ENCODE measurements around the gene ANKS1B. TPM values are rescaled to one million over a fixed set of nuclear protein-coding genes. Genes with fewer than 3 reads are reported as not detected.

The ANKS1B gene
- total RNA-seq, 4 donors from 2014 or later, result 0.88 to 10.7 (median 4.4) TPM

DNA sequence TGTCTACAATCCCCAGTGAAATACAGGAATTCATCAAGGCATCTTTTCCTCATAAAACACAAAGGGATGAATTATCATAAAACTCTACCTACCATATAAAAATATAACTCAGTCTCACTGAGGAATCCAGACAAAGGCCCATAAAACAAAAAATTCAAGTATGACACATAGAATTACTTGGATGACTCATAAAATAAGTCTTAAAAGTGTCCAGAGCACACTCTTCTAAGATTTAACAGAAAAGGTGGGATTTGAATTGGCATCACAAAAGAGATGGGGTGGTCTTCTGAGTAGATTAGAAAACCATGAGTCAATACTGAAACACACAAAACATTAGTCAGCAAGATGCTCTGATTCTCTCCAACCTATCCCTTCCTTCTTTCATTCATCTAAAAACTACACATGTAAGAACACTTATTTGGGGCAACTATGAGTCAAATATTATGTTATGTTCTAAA is 539.8 kb downstream of the ANKS1B start:
- DNase-seq, result no peak
- H3K4me1 ChIP-seq, result no peaks in the 10 kb centered on the region
- H3K27me3 ChIP-seq, result no peaks in the 10 kb centered on the region
- TF ChIP-seq, protein P1, sequence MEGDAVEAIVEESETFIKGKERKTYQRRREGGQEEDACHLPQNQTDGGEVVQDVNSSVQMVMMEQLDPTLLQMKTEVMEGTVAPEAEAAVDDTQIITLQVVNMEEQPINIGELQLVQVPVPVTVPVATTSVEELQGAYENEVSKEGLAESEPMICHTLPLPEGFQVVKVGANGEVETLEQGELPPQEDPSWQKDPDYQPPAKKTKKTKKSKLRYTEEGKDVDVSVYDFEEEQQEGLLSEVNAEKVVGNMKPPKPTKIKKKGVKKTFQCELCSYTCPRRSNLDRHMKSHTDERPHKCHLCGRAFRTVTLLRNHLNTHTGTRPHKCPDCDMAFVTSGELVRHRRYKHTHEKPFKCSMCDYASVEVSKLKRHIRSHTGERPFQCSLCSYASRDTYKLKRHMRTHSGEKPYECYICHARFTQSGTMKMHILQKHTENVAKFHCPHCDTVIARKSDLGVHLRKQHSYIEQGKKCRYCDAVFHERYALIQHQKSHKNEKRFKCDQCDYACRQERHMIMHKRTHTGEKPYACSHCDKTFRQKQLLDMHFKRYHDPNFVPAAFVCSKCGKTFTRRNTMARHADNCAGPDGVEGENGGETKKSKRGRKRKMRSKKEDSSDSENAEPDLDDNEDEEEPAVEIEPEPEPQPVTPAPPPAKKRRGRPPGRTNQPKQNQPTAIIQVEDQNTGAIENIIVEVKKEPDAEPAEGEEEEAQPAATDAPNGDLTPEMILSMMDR (IDR thresholded peaks at IDR 0.05), result no peak
- TF ChIP-seq POLR2A (IDR thresholded peaks at IDR 0.05), result no peak
- no peak overlapping the region for H3K4me3 ChIP-seq
- H3K9me3 ChIP-seq, result peaks cover 0 to 4% (median 0%) of the 10 kb centered on the region in 4 donors
- no peak overlapping the region for H3K27ac ChIP-seq
- H3K36me3 ChIP-seq, result no peaks in the 10 kb centered on the region

GRCh38 chr12:99442758-99443157 is 542.0 kb downstream of the ANKS1B start:
- no peak for DNase-seq
- Histone ChIP-seq H3K4me3 (no peak overlapping the region), H3K4me1 (no peaks in the 10 kb centered on the region), H3K27me3 (no peaks in the 10 kb centered on the region), H3K9me3 (peaks cover 0 to 4% (median 0%) of the 10 kb centered on the region in 4 donors), H3K27ac (no peak overlapping the region), H3K36me3 (no peaks in the 10 kb centered on the region)
- TF ChIP-seq POLR2A (IDR thresholded peaks at IDR 0.05), result no peak
- TF ChIP-seq, protein P1 (IDR thresholded peaks at IDR 0.05), result no peak

DNA sequence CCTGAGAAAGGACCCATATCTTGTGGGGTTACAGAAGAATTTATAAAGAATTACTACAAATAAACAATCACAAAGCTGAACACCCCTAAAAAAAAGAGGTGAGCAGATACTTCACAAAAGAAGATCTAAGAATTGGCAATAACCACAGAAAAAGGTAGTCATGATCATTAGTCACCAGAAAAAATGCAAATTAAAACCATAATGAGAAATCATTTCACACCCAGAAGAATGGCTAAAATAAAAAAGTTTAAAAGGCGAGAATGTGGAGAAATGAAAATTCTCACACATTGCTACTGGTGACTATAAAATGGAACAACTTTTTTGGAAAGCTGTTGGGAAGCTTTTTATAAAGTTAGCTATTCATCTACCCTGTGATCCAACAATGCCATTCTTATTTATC is 545.3 kb downstream of the ANKS1B start:
- H3K36me3 ChIP-seq, result no peaks in the 10 kb centered on the region
- H3K9me3 ChIP-seq, result no peaks in the 10 kb centered on the region
- H3K27ac ChIP-seq, result no peak overlapping the region
- no peaks in the 10 kb centered on the region for H3K27me3 ChIP-seq
- TF ChIP-seq, protein P1 (IDR thresholded peaks at IDR 0.05), result no peak
- TF ChIP-seq POLR2A (IDR thresholded peaks at IDR 0.05), result no peak
- H3K4me3 ChIP-seq, result no peak overlapping the region
- DNase-seq, result no peak
- no peaks in the 10 kb centered on the region for H3K4me1 ChIP-seq

DNA sequence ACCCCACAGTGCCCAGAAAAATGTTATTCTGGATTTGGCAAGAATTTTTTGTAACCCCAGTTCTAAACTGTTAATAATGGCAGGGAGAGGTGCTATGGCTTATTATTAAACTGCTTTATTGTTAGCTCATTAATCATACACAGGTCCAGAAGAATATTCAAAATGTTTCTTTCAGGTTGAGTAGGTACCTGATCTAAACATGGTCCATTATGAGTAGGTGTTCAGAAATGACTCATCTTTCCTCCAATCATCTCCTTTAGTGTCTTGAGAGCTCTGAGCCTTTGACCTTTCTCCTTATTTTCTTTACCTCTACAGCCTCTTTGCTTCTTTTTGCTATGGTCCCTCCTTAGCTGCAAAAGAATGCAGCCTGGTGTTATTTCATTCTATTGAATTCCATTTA is 548.2 kb downstream of the ANKS1B start:
- H3K9me3 ChIP-seq, result no peaks in the 10 kb centered on the region
- no peak overlapping the region for H3K27ac ChIP-seq
- no peaks in the 10 kb centered on the region for H3K36me3 ChIP-seq
- H3K4me3 ChIP-seq, result no peak overlapping the region
- TF ChIP-seq POLR2A (IDR thresholded peaks at IDR 0.05), result no peak
- TF ChIP-seq, protein P1 (IDR thresholded peaks at IDR 0.05), result no peak
- H3K27me3 ChIP-seq, result no peaks in the 10 kb centered on the region
- H3K4me1 ChIP-seq, result no peaks in the 10 kb centered on the region
- DNase-seq, result no peak

GRCh38 chr12:99435095-99435791 is 549.5 kb downstream of the ANKS1B start:
- no peak overlapping the region for H3K4me3 ChIP-seq
- no peaks in the 10 kb centered on the region for H3K36me3 ChIP-seq
- no peaks in the 10 kb centered on the region for H3K9me3 ChIP-seq
- no peaks in the 10 kb centered on the region for H3K4me1 ChIP-seq
- no peaks in the 10 kb centered on the region for H3K27me3 ChIP-seq
- TF ChIP-seq, protein P1 (IDR thresholded peaks at IDR 0.05), result no peak
- no peak for TF ChIP-seq POLR2A (IDR thresholded peaks at IDR 0.05)
- no peak overlapping the region for H3K27ac ChIP-seq
- DNase-seq, result no peak

Measured in Peyer's patch (tissue), 4 donors.